Liver (tissue), 4 donors: Measurements from ENCODE around the gene ZNF655. TPM values are rescaled to one million over a fixed set of nuclear protein-coding genes. Genes with fewer than 3 reads are reported as not detected.

Experiments
- polyA plus RNA-seq, 2 donors: library from polyadenylated mRNA; stranded (reverse) in 1 of 2; unstranded in 1 of 2; fragments of 200-250 nt in 1 of 2; fragments of >200 nt in 1 of 2; fragmentation: Nextera tagmentation in 1 of 2; extraction: Ambion mirVana in 1 of 2; gene quantifications; one replicate each; pipeline versions ENCODE4 v1.2.1 to v1.2.3, GENCODE V29; 2013 to 2015
- total RNA-seq, 2 donors: library from RNA; depleted of rRNA; stranded (reverse); fragments of >200 nt; gene quantifications; one replicate each; pipeline ENCODE4 v1.2.3, GENCODE V29; 2014
- donor health status: healthy.
- donor health status: healthy.
- donor health status: healthy.

The ZNF655 gene
- total and polyA plus RNA-seq, 4 donors: 15.9 to 59.7 (median 32.4) TPM

Other genes starting within 250 kb of the ZNF655 start
- 10 to 100 TPM; 46.7 to 60.1 TPM for gene ARPC1A, start 232.7 kb upstream of the ZNF655 start, total RNA-seq
- gene ARPC1A, start 232.7 kb upstream of the ZNF655 start, polyA plus RNA-seq: 10 to 100 TPM; 61.5 to 84.0 TPM
- gene ARPC1B, start 183.9 kb upstream of the ZNF655 start, total RNA-seq: 100 to 1,000 TPM; 111 to 182 TPM
- gene ARPC1B, start 183.9 kb upstream of the ZNF655 start, polyA plus RNA-seq: 100 to 1,000 TPM in 1 of 2 donors, 10 to 100 TPM in 1; 43.9 to 112 TPM
- gene PDAP1, start 150.0 kb upstream of the ZNF655 start, total RNA-seq: 10 to 100 TPM; 11.6 to 48.5 TPM
- gene PDAP1, start 150.0 kb upstream of the ZNF655 start, polyA plus RNA-seq: 10 to 100 TPM; 14.6 to 83.6 TPM
- gene BUD31, start 149.7 kb upstream of the ZNF655 start, total RNA-seq: 10 to 100 TPM; 18.5 to 28.6 TPM
- gene BUD31, start 149.7 kb upstream of the ZNF655 start, polyA plus RNA-seq: 10 to 100 TPM; 35.4 to 55.9 TPM
- 1 to 10 TPM; 4.2 to 4.3 TPM for gene PTCD1, start 119.8 kb upstream of the ZNF655 start, total RNA-seq
- 1 to 10 TPM; 3.1 to 3.5 TPM for gene PTCD1, start 119.8 kb upstream of the ZNF655 start, polyA plus RNA-seq
- 10 to 100 TPM; 11.5 to 15.3 TPM for gene CPSF4, start 119.7 kb upstream of the ZNF655 start, total RNA-seq
- gene CPSF4, start 119.7 kb upstream of the ZNF655 start, polyA plus RNA-seq: 1 to 10 TPM; 7.1 to 9.6 TPM
- 100 to 1,000 TPM; 260 to 266 TPM for gene ATP5MF, start 92.5 kb upstream of the ZNF655 start, total RNA-seq
- 100 to 1,000 TPM; 530 to 607 TPM for gene ATP5MF, start 92.5 kb upstream of the ZNF655 start, polyA plus RNA-seq
- gene ZNF789, start 85.8 kb upstream of the ZNF655 start, total RNA-seq: 1 to 10 TPM; 7.4 TPM
- gene ZNF789, start 85.8 kb upstream of the ZNF655 start, polyA plus RNA-seq: 1 to 10 TPM; 1.6 to 2.3 TPM
- 10 to 100 TPM; 18.1 to 18.3 TPM for gene ZNF394, start 58.4 kb upstream of the ZNF655 start, total RNA-seq
- gene ZNF394, start 58.4 kb upstream of the ZNF655 start, polyA plus RNA-seq: 1 to 10 TPM; 5.5 to 6.1 TPM
- gene ZKSCAN5, start 54.0 kb upstream of the ZNF655 start, total RNA-seq: 1 to 10 TPM; 4.7 to 5.4 TPM
- 1 to 10 TPM; 1.7 to 2.2 TPM for gene ZKSCAN5, start 54.0 kb upstream of the ZNF655 start, polyA plus RNA-seq
- gene FAM200A, start 6.5 kb upstream of the ZNF655 start, total RNA-seq: 1 to 10 TPM; 2.4 to 4.6 TPM
- 1 to 10 TPM; 1.0 to 1.7 TPM for gene FAM200A, start 6.5 kb upstream of the ZNF655 start, polyA plus RNA-seq
- gene TMEM225B, start 39.6 kb downstream of the ZNF655 start, total RNA-seq: under 1 TPM; 0.17 to 0.28 TPM
- under 1 TPM in 1 of 2 donors, not detected in 1; 0.10 TPM for gene TMEM225B, start 39.6 kb downstream of the ZNF655 start, polyA plus RNA-seq
- 10 to 100 TPM in 1 of 2 donors, 1 to 10 TPM in 1; 8.7 to 11.0 TPM for gene ZSCAN25, start 58.3 kb downstream of the ZNF655 start, total RNA-seq
- gene ZSCAN25, start 58.3 kb downstream of the ZNF655 start, polyA plus RNA-seq: 1 to 10 TPM; 2.3 to 3.1 TPM
- 1,000 to 10,000 TPM in 1 of 2 donors, 10 to 100 TPM in 1; 21.9 to 1,413 TPM for gene CYP3A5, start 121.4 kb downstream of the ZNF655 start, total RNA-seq
- gene CYP3A5, start 121.4 kb downstream of the ZNF655 start, polyA plus RNA-seq: 1,000 to 10,000 TPM in 1 of 2 donors, 100 to 1,000 TPM in 1; 117 to 1,316 TPM
- 1,000 to 10,000 TPM in 1 of 2 donors, 10 to 100 TPM in 1; 81.2 to 2,448 TPM for gene CYP3A7, start 176.6 kb downstream of the ZNF655 start, total RNA-seq
- 10 to 100 TPM; 36.1 to 85.6 TPM for gene CYP3A7, start 176.6 kb downstream of the ZNF655 start, polyA plus RNA-seq
- gene CYP3A4, start 225.5 kb downstream of the ZNF655 start, total RNA-seq: 100 to 1,000 TPM in 1 of 2 donors, under 1 TPM in 1; 0.51 to 138 TPM
- gene CYP3A4, start 225.5 kb downstream of the ZNF655 start, polyA plus RNA-seq: 1,000 to 10,000 TPM in 1 of 2 donors, 100 to 1,000 TPM in 1; 440 to 1,082 TPM